ENCODE data around the gene AKR1C2.

DNA sequence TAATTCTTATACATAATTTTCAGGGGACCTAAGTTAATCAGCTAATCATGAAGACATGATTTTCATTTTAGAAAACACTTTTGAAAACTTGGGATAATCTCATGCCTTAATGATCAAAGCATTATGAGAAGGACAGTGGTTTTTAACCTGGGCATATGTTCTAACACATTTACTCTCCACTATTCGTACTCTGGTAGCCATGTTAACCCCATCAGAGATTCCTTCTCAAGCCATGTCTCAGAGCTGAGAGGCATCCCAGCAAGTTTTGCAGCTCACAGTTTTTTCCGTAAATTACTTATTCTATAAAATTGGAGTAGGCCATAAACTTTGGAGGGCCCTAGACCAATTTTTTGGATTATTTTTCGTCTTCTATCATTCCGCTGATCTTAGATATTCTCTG is 24.8 kb downstream of the AKR1C2 start:
- TF ChIP-seq, protein P1, sequence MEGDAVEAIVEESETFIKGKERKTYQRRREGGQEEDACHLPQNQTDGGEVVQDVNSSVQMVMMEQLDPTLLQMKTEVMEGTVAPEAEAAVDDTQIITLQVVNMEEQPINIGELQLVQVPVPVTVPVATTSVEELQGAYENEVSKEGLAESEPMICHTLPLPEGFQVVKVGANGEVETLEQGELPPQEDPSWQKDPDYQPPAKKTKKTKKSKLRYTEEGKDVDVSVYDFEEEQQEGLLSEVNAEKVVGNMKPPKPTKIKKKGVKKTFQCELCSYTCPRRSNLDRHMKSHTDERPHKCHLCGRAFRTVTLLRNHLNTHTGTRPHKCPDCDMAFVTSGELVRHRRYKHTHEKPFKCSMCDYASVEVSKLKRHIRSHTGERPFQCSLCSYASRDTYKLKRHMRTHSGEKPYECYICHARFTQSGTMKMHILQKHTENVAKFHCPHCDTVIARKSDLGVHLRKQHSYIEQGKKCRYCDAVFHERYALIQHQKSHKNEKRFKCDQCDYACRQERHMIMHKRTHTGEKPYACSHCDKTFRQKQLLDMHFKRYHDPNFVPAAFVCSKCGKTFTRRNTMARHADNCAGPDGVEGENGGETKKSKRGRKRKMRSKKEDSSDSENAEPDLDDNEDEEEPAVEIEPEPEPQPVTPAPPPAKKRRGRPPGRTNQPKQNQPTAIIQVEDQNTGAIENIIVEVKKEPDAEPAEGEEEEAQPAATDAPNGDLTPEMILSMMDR (conservative IDR thresholded peaks at IDR 0.05), result no peak
- no peak for TF ChIP-seq EZH2 (IDR thresholded peaks at IDR 0.05; ENCODE audit: low read depth)
